H1 (cell line): ENCODE data around the gene TPP2. TPM values are rescaled to one million over a fixed set of nuclear protein-coding genes. Genes with fewer than 3 reads are reported as not detected.

Experiments used
- CTCF ChIA-PET: fragments of 300-600 bp; sonication (Branson Sonifier 250); formaldehyde crosslinking; loops from one replicate; lab custom pipeline; 2021; ENCODE audit not compliant: partially characterized antibody; lab: Charles Lee
- POLR2A ChIA-PET: fragments of 300-600 bp; sonication (Branson Sonifier 250); formaldehyde crosslinking; loops from one replicate; lab custom pipeline; 2021; ENCODE audit warnings: inconsistent platforms; ENCODE audit not compliant: partially characterized antibody; lab: Charles Lee
- DNase-seq, 2 experiments: peaks; one replicate each; pipeline versions ENCODE4 v3.0.0 to v3.0.0-alpha.2; 2010 to 2022; ENCODE audit warnings: low spot score in 2 of 2, low read depth in 1 of 2, mixed read lengths in 1 of 2
- FAIRE-seq: peaks from 2 replicates; lab custom pipeline; 2011; peaks lifted over from hg19 to GRCh38; lab: Jason Lieb, UNC
- H2AFZ ChIP-seq: 2 replicates; pipeline ENCODE4 v1.8.1; 2012; ENCODE audit warnings: low read length, inconsistent platforms
- H2AK5ac ChIP-seq: 2 replicates; pipeline ENCODE4 v1.6.1; 2013; ENCODE audit warnings: low read depth, low read length
- H2BK120ac ChIP-seq: replicated peaks from 2 replicates; pipeline ENCODE3; 2013; ENCODE audit warnings: low read depth, low read length, inconsistent platforms
- H2BK12ac ChIP-seq: 2 replicates; pipeline ENCODE4 v1.6.1; 2013; ENCODE audit warnings: low read depth, low read length
- H2BK15ac ChIP-seq: 2 replicates; pipeline ENCODE4 v1.6.1; 2013; ENCODE audit warnings: low read length
- H2BK20ac ChIP-seq: 2 replicates; pipeline ENCODE4 v1.6.1; 2013; ENCODE audit warnings: low read length
- H2BK5ac ChIP-seq: 2 replicates; pipeline ENCODE4 v1.6.1; 2013; ENCODE audit warnings: low read depth, low read length
- H3K14ac ChIP-seq: 2 replicates; pipeline ENCODE4 v1.6.1; 2013; ENCODE audit warnings: inconsistent platforms; ENCODE audit not compliant: insufficient read length
- H3K18ac ChIP-seq: 2 replicates; pipeline ENCODE4 v1.6.1; 2013; ENCODE audit warnings: low read length; ENCODE audit errors: extremely low read depth
- H3K23ac ChIP-seq: 2 replicates; pipeline ENCODE4 v1.6.1; 2013; ENCODE audit warnings: inconsistent platforms; ENCODE audit not compliant: insufficient read length
- H3K23me2 ChIP-seq: 2 replicates; pipeline ENCODE4 v1.6.1; 2013; ENCODE audit warnings: low read depth, low read length
- H3K27ac ChIP-seq: 2 replicates; pipeline ENCODE4 v1.6.1; 2011; ENCODE audit warnings: low read depth, low read length, inconsistent platforms
- H3K27me3 ChIP-seq, 4 experiments: replicated peaks in 1 of 4; 1 replicate in 1 of 4; 2 replicates in 3 of 4; pipeline versions ENCODE4 v1.6.1 to v1.8.1; 2011 to 2013; ENCODE audit warnings: low read length in 3 of 4, mild to moderate bottlenecking in 3 of 4, inconsistent platforms in 2 of 4, mixed read lengths in 2 of 4, moderate library complexity in 1 of 4; ENCODE audit not compliant: control insufficient read depth in 3 of 4, insufficient read depth in 3 of 4; ENCODE audit errors: extremely low read depth in 1 of 4
- H3K36me3 ChIP-seq, 4 experiments: 2 replicates each; pipeline versions ENCODE4 v1.6.1 to v1.8.1; 2011 to 2013; ENCODE audit warnings: mild to moderate bottlenecking in 4 of 4, low read length in 3 of 4, moderate library complexity in 2 of 4, control low read depth in 1 of 4, inconsistent platforms in 1 of 4; ENCODE audit not compliant: insufficient read depth in 4 of 4, control insufficient read depth in 2 of 4
- H3K4ac ChIP-seq: replicated peaks from 2 replicates; pipeline ENCODE3; 2013; ENCODE audit warnings: low read length, low read depth, mixed read lengths, inconsistent platforms; ENCODE audit not compliant: insufficient read length
- H3K4me1 ChIP-seq, 4 experiments: replicated peaks in 1 of 4; 1 replicate in 1 of 4; 2 replicates in 3 of 4; pipeline versions ENCODE4 v1.6.1 to v1.8.1; 2011 to 2013; ENCODE audit warnings: low read length in 3 of 4, inconsistent platforms in 2 of 4, mixed read lengths in 1 of 4; ENCODE audit not compliant: insufficient read depth in 4 of 4, control insufficient read depth in 3 of 4
- H3K4me2 ChIP-seq, 2 experiments: 2 replicates each; pipeline versions ENCODE4 v1.6.1 to v1.8.1; 2011 to 2013; ENCODE audit warnings: low read depth in 2 of 2, low read length in 2 of 2, control low read depth in 1 of 2, inconsistent platforms in 1 of 2, mild to moderate bottlenecking in 1 of 2; ENCODE audit not compliant: insufficient read depth in 1 of 2
- H3K4me3 ChIP-seq, 4 experiments: fragments of 200-600, 300-600 bp in 1 of 4; sonication (generic), shearing (Covaris generic), sonication (Bioruptor Twin) in 1 of 4; 2 replicates each; pipeline versions ENCODE4 v1.5.1 to v1.8.1; 2011 to 2016; ENCODE audit warnings: low read length in 4 of 4, low read depth in 3 of 4, control low read depth in 2 of 4, inconsistent platforms in 2 of 4, mild to moderate bottlenecking in 2 of 4, mixed read lengths in 1 of 4, moderate library complexity in 1 of 4; ENCODE audit not compliant: insufficient read depth in 2 of 4; ENCODE audit errors: extremely low read depth in 1 of 4
- H3K56ac ChIP-seq: replicated peaks from 2 replicates; pipeline ENCODE3; 2013; ENCODE audit warnings: low read depth, mild to moderate bottlenecking, mixed read lengths, low read length, inconsistent platforms; ENCODE audit not compliant: insufficient read length
- H3K79me1 ChIP-seq: 2 replicates; pipeline ENCODE4 v1.6.1; 2013; ENCODE audit warnings: low read depth, low read length, control low read depth
- H3K79me2 ChIP-seq, 2 experiments: 2 replicates each; pipeline versions ENCODE4 v1.6.1 to v1.8.1; 2012 to 2013; ENCODE audit warnings: low read length in 2 of 2, mild to moderate bottlenecking in 2 of 2, inconsistent platforms in 1 of 2; ENCODE audit not compliant: insufficient read depth in 2 of 2, control insufficient read depth in 1 of 2
- H3K9ac ChIP-seq, 4 experiments: replicated peaks in 1 of 4; 1 replicate in 1 of 4; 2 replicates in 3 of 4; pipeline versions ENCODE4 v1.6.1 to v1.8.1; 2011 to 2013; ENCODE audit warnings: low read depth in 3 of 4, low read length in 3 of 4, control low read depth in 2 of 4, mild to moderate bottlenecking in 2 of 4, moderate library complexity in 2 of 4, inconsistent platforms in 1 of 4; ENCODE audit errors: extremely low read depth in 1 of 4
- H3K9me3 ChIP-seq, 2 experiments: 2 replicates each; pipeline versions ENCODE4 v1.6.1 to v1.8.1; 2012 to 2013; ENCODE audit warnings: mild to moderate bottlenecking in 2 of 2, moderate library complexity in 2 of 2, control low read depth in 1 of 2, inconsistent platforms in 1 of 2, low read depth in 1 of 2, low read length in 1 of 2, mixed read lengths in 1 of 2; ENCODE audit not compliant: insufficient read depth in 2 of 2
- H4K20me1 ChIP-seq, 2 experiments: replicated peaks in 1 of 2; 2 replicates each; pipeline versions ENCODE3 to v1.8.1; 2011 to 2013; ENCODE audit warnings: inconsistent platforms in 2 of 2, low read length in 2 of 2, mild to moderate bottlenecking in 1 of 2; ENCODE audit not compliant: insufficient read depth in 2 of 2, control insufficient read depth in 1 of 2
- H4K5ac ChIP-seq: 2 replicates; pipeline ENCODE4 v1.6.1; 2013; ENCODE audit warnings: low read length, low read depth, mixed read lengths, inconsistent platforms; ENCODE audit not compliant: insufficient read length
- H4K8ac ChIP-seq: 2 replicates; pipeline ENCODE4 v1.8.0; 2013; ENCODE audit warnings: mild to moderate bottlenecking, moderate library complexity, low read length, inconsistent platforms; ENCODE audit not compliant: insufficient read depth; ENCODE audit errors: extremely low read depth
- H4K91ac ChIP-seq: replicated peaks from 2 replicates; pipeline ENCODE3; 2013; ENCODE audit warnings: low read length, mixed read lengths, inconsistent platforms; ENCODE audit not compliant: insufficient read length
- ATF3 ChIP-seq: IDR thresholded peaks from 2 replicates; pipeline ENCODE4 v1.6.1; 2011; ENCODE audit warnings: low read depth, mild to moderate bottlenecking, low read length; ENCODE audit not compliant: insufficient read depth
- CHD2 ChIP-seq: IDR thresholded peaks from 2 replicates; pipeline ENCODE4 v1.6.1; 2012; ENCODE audit warnings: low read length, improper control_type of control experiment
- GTF2F1 ChIP-seq: IDR thresholded peaks from 2 replicates; pipeline ENCODE4 v1.6.1; 2012; ENCODE audit warnings: low read depth, low read length, improper control_type of control experiment, borderline replicate concordance
- HDAC2 ChIP-seq, 2 experiments: fragments of 300-600 bp in 1 of 2; sonication (generic) in 1 of 2; IDR thresholded peaks; 2 replicates each; pipeline ENCODE4 v1.6.1; 2011 to 2012; ENCODE audit warnings: low read depth in 2 of 2, low read length in 2 of 2, mild to moderate bottlenecking in 2 of 2, moderate library complexity in 2 of 2, borderline replicate concordance in 1 of 2, inconsistent platforms in 1 of 2
- PHF8 ChIP-seq: fragments of 200-600 bp; sonication (generic); conservative IDR thresholded peaks from 2 replicates; pipeline ENCODE4 v1.7.1; 2012; ENCODE audit warnings: low read depth, mild to moderate bottlenecking, inconsistent platforms, low read length, moderate library complexity
- RAD21 ChIP-seq, 2 experiments: IDR thresholded peaks in 1 of 2; conservative IDR thresholded peaks in 1 of 2; 2 replicates each; pipeline ENCODE4 v1.6.1; 2011; ENCODE audit warnings: low read depth in 2 of 2, low read length in 2 of 2, improper control_type of control experiment in 1 of 2, inconsistent platforms in 1 of 2, mild to moderate bottlenecking in 1 of 2, moderate library complexity in 1 of 2
- SAP30 ChIP-seq: fragments of 300-600 bp; sonication (generic); IDR thresholded peaks from 2 replicates; pipeline ENCODE4 v1.7.1; 2012; ENCODE audit warnings: low read length, moderate library complexity, mild to moderate bottlenecking, inconsistent platforms; ENCODE audit not compliant: insufficient read depth, insufficient replicate concordance
- SIRT6 ChIP-seq: IDR thresholded peaks from one replicate; pipeline ENCODE4 v1.7.1; 2012; ENCODE audit warnings: low read length, inconsistent platforms
- SUZ12 ChIP-seq: fragments of 200-600 bp; sonication (generic); IDR thresholded peaks from 2 replicates; pipeline ENCODE4 v1.6.1; 2012; ENCODE audit warnings: mild to moderate bottlenecking, inconsistent platforms, low read length, moderate library complexity, mixed read lengths
- WGBS, 2 experiments: shearing (Covaris generic) in 1 of 2; methylation state at CpG; one replicate each; pipeline versions ENCODE4 v1.1.6 to v1.1.7; 2013 to 2015; ENCODE audit warnings: low lambda C conversion rate in 2 of 2, mixed read lengths in 2 of 2, inconsistent platforms in 1 of 2, low coverage in 1 of 2, missing lambda C conversion rate in 1 of 2; ENCODE audit not compliant: insufficient replicate concordance in 2 of 2, insufficient coverage in 1 of 2, insufficient read length in 1 of 2; ENCODE audit errors: extremely low coverage in 1 of 2, missing lambda C conversion rate in 1 of 2; 5-methylcytosine and 5-hydroxymethylcytosine counted together
- polyA plus RNA-seq, 7 experiments: library from polyadenylated mRNA; depleted of rRNA in 3 of 7; stranded (reverse) in 5 of 7; unstranded in 2 of 7; fragments of >200 nt in 5 of 7; fragments of 200-250 nt in 2 of 7; gene quantifications; 1 replicate in 5 of 7; 2 replicates in 1 of 7; 4 replicates in 1 of 7; pipeline versions ENCODE4 v1.2.1 to v1.2.3, GENCODE V29; 2011 to 2013; ENCODE audit warnings: missing spikeins in 2 of 7, mixed read lengths in 2 of 7
- total RNA-seq: library from RNA; stranded (reverse); fragmentation: NEBNext Ultra II Directional; extraction: Animal tissue kit (Norgen Biotek cat#: 25700); gene quantifications from 2 replicates; pipeline ENCODE4 v1.2.1, GENCODE V29; 2021

Gene TPP2
- total and polyA plus RNA-seq, 2 of the 8 experiments (the other 6 are each of a cell fraction or from before 2014, with no cell fraction given) = 15.9 to 85.7 TPM

DNA sequence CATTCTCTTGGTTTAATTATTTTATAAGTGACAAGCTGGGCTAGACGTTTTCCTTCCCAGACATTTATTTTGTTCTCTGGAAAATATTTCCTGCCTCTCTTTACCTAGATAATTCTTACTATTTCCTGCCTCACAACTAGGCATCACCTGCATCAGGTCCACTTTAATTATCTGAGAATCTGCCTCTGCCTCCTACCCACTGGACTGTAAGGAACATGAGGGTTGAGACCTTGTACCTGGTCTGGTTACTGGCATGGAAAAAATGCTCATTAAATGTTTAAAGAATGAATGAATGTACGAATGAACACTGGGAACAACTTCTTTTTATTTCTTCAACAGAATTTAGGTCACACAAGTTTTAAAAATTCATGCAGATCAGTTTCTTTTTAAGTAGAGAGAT is 111.4 kb downstream of the TPP2 start:
- Histone ChIP-seq H3K4me3 (no peak overlapping the region), H2BK120ac (no peak overlapping the region), H4K8ac (no peak overlapping the region), H3K79me2 (no peaks in the 10 kb centered on the region), H2BK15ac (no peak overlapping the region), H3K27me3 (no peaks in the 10 kb centered on the region), H3K18ac (no peak overlapping the region), H3K4me1 (no peaks in the 10 kb centered on the region), H3K23ac (no peak overlapping the region), H3K23me2 (no peaks in the 10 kb centered on the region), H2BK5ac (no peak overlapping the region), H3K56ac (no peak overlapping the region), H3K9me3 (no peaks in the 10 kb centered on the region; a peak in 1 of 4 replicates), H4K20me1 (no peaks in the 10 kb centered on the region), H3K79me1 (no peaks in the 10 kb centered on the region), H3K9ac (no peak overlapping the region), H2AK5ac (no peak overlapping the region), H3K4me2 (no peak overlapping the region), H3K36me3 (no peaks in the 10 kb centered on the region), H4K91ac (no peak overlapping the region), H3K27ac (no peak overlapping the region), H4K5ac (no peak overlapping the region), H2BK12ac (no peak overlapping the region), H2AFZ (no peak overlapping the region), H3K14ac (no peak overlapping the region), H3K4ac (no peak overlapping the region), H2BK20ac (no peak overlapping the region)
- no peak for FAIRE-seq
- ChIA-PET CTCF (interaction anchor here (1.1 kb wide), 1 partner anchor 10 kb away, joined by 3 read pairs; no protein-coding TSS in a partner anchor), POLR2A (no interaction called here)
- no peak for TF ChIP-seq SAP30
- TF ChIP-seq SIRT6 = no peak
- TF ChIP-seq HDAC2 (IDR thresholded peaks at IDR 0.05; ENCODE audit: borderline replicate concordance in 1 of 2, low read depth in 2 of 2, low read length in 2 of 2) = no peak
- no peak for TF ChIP-seq PHF8
- no peak for TF ChIP-seq ATF3
- no peak for TF ChIP-seq CHD2
- TF ChIP-seq GTF2F1 = no peak
- TF ChIP-seq SUZ12 = no peak
- no peak for TF ChIP-seq RAD21 (IDR thresholded peaks at IDR 0.05 in 1 of 2, conservative IDR thresholded peaks at IDR 0.05 in 1 of 2; ENCODE audit: low read depth in 2 of 2, low read length in 2 of 2)
- no peak for DNase-seq
- 86% methylated on average over 2 of the region's 2 CpGs; no CpG with 5 or more reads in 1 of the 2 experiments for WGBS, 2 experiments
